Vagina (tissue), 2 donors: Measurements from ENCODE around the gene EPS15. TPM values are rescaled to one million over a fixed set of nuclear protein-coding genes. Genes with fewer than 3 reads are reported as not detected.

Source experiments
- DNase-seq, 2 donors: peaks; one replicate each; pipeline ENCODE4 v3.0.0-alpha.2; 2017; ENCODE audit errors: extremely low spot score in 2 of 2
- H3K27ac ChIP-seq: fragments of 200-600 bp; sonication (generic); one replicate; pipeline ENCODE4 v1.5.1; 2019
- H3K27me3 ChIP-seq: fragments of 200-600 bp; sonication (generic); one replicate; pipeline ENCODE4 v1.5.1; 2019
- H3K36me3 ChIP-seq, 2 donors: fragments of 200-600 bp; sonication (generic); one replicate each; pipeline ENCODE4 v1.5.1; 2017 to 2019
- H3K4me1 ChIP-seq: fragments of 200-600 bp; sonication (generic); one replicate; pipeline ENCODE4 v1.5.1; 2019
- H3K4me3 ChIP-seq, 2 donors: fragments of 200-600 bp; sonication (generic); 1 replicate in 1 of 2; 2 replicates in 1 of 2; pipeline ENCODE4 v1.5.1; 2016 to 2019
- H3K9me3 ChIP-seq: fragments of 200-600 bp; sonication (generic); one replicate; pipeline ENCODE4 v1.5.1; 2019
- POLR2A ChIP-seq, 2 donors: fragments of 450-650 bp; IDR thresholded peaks; one replicate each; pipeline ENCODE4 v1.6.1; 2017; ENCODE audit warnings: antibody characterized with exemption in 2 of 2, mild to moderate bottlenecking in 2 of 2, moderate library complexity in 2 of 2
- POLR2AphosphoS5 ChIP-seq, 2 donors: sonication (generic); formaldehyde crosslinking; IDR thresholded peaks; one replicate each; pipeline ENCODE4 v1.9.0; 2017; ENCODE audit warnings: antibody characterized with exemption in 2 of 2, mild to moderate bottlenecking in 2 of 2, low read depth in 1 of 2; ENCODE audit not compliant: insufficient read depth in 1 of 2
- intact Hi-C: fragments of 100-400 bp; cut with DNase I; formaldehyde crosslinking; loops from one replicate; pipeline ENCODE4 v1.15.1; 2023
- total RNA-seq: library from RNA; depleted of rRNA; stranded (reverse); fragments of >200 nt; gene quantifications from one replicate; pipeline ENCODE4 v1.2.3, GENCODE V29; 2016
- TF ChIP-seq, protein P1 (sequence below), 3 experiments: fragments of 450-650 bp in 2 of 3; fragments of 200-600 bp in 1 of 3; sonication (generic) in 1 of 3; IDR thresholded peaks; one replicate each; pipeline ENCODE4 v1.5.1; 2017 to 2019; ENCODE audit warnings: antibody characterized with exemption in 3 of 3, mild to moderate bottlenecking in 2 of 3, moderate library complexity in 2 of 3

The EPS15 gene
- total RNA-seq, 1 donor from 2014 or later: 70.5 TPM

DNA sequence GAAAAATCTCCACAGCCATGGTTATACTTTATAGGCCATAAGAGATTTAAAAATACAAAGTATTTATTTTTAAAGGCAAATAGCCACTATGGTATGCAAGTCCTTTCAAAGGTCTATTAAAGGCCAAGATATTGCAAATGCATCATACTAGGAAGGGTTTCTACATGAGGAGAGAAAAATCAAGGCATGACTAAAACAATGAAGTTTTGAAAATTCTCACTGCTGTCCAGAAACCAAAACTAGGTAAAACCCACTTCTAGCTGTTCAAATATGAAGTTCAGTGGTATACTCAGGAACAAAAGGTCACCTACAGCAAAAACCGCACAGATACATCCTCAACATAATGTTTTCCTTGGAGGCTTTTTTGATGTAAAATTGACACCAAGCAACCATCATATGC lies 75.0 kb downstream of the EPS15 start:
- peaks cover 0 to 16% of the 10 kb centered on the region in 2 donors for H3K36me3 ChIP-seq
- TF ChIP-seq, protein P1, sequence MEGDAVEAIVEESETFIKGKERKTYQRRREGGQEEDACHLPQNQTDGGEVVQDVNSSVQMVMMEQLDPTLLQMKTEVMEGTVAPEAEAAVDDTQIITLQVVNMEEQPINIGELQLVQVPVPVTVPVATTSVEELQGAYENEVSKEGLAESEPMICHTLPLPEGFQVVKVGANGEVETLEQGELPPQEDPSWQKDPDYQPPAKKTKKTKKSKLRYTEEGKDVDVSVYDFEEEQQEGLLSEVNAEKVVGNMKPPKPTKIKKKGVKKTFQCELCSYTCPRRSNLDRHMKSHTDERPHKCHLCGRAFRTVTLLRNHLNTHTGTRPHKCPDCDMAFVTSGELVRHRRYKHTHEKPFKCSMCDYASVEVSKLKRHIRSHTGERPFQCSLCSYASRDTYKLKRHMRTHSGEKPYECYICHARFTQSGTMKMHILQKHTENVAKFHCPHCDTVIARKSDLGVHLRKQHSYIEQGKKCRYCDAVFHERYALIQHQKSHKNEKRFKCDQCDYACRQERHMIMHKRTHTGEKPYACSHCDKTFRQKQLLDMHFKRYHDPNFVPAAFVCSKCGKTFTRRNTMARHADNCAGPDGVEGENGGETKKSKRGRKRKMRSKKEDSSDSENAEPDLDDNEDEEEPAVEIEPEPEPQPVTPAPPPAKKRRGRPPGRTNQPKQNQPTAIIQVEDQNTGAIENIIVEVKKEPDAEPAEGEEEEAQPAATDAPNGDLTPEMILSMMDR (IDR thresholded peaks at IDR 0.05): no peak
- TF ChIP-seq POLR2A (IDR thresholded peaks at IDR 0.05) (no peak), POLR2AphosphoS5 (IDR thresholded peaks at IDR 0.05; ENCODE audit: insufficient read depth in 1 of 2, low read depth in 1 of 2) (no peak)
- no peak for DNase-seq
- H3K9me3 ChIP-seq: no peaks in the 10 kb centered on the region
- no peaks in the 10 kb centered on the region for H3K27me3 ChIP-seq
- H3K4me3 ChIP-seq: no peak overlapping the region
- no peak overlapping the region for H3K27ac ChIP-seq
- H3K4me1 ChIP-seq: no peaks in the 10 kb centered on the region
- intact Hi-C loops: no loop called here

DNA sequence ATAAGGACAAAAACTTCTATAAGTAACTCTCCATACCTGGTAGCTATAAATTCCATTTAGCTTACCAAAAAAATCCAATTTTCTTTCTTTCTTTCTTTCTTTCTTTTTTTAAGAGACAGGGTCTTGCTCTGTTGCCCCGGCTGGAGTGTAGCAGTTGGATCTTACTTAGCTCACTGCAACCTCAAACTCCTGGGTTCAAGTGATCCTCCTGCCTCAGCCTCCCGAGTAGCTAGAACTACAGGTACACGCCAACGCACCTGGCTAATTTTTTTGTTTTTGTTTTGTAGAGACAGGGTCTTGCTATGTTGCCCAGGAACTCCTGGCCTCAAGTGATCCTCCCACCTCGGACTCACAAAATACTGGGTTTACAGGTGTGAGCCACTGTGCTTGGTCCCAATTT lies 75.5 kb downstream of the EPS15 start:
- DNase-seq: no peak
- peaks cover 0 to 16% of the 10 kb centered on the region in 2 donors for H3K36me3 ChIP-seq
- H3K4me3 ChIP-seq: no peak overlapping the region
- no peaks in the 10 kb centered on the region for H3K27me3 ChIP-seq
- intact Hi-C loops: no loop called here
- H3K27ac ChIP-seq: no peak overlapping the region
- TF ChIP-seq POLR2A (IDR thresholded peaks at IDR 0.05) (no peak), POLR2AphosphoS5 (IDR thresholded peaks at IDR 0.05; ENCODE audit: insufficient read depth in 1 of 2, low read depth in 1 of 2) (no peak)
- TF ChIP-seq, protein P1 (IDR thresholded peaks at IDR 0.05): no peak
- no peaks in the 10 kb centered on the region for H3K9me3 ChIP-seq
- no peaks in the 10 kb centered on the region for H3K4me1 ChIP-seq

DNA sequence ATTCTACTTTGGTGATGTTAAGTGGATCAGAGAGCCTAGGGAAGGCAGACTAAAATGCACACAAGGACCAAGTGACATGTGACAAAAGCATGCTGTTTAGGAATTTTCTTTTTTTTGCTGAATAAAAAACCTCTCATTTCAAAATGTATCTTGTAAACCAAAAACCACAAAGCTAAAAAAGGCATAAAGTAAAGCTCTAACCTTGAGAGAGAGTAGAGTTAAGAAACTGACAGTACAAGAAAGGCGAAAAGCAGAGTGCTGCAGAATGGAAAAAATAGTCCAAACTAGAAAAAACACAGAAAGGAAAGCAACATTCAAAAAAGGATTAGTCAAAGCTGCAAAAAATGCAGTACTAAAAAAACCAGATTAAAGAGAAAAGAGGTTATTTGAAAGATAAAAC lies 76.5 kb downstream of the EPS15 start:
- Histone ChIP-seq H3K9me3 (no peaks in the 10 kb centered on the region), H3K27ac (no peak overlapping the region), H3K4me3 (no peak overlapping the region), H3K27me3 (no peaks in the 10 kb centered on the region), H3K36me3 (peaks cover 0 to 16% of the 10 kb centered on the region in 2 donors), H3K4me1 (no peaks in the 10 kb centered on the region)
- no peak for DNase-seq
- TF ChIP-seq, protein P1 (IDR thresholded peaks at IDR 0.05): no peak
- TF ChIP-seq POLR2A (IDR thresholded peaks at IDR 0.05) (no peak), POLR2AphosphoS5 (IDR thresholded peaks at IDR 0.05; ENCODE audit: insufficient read depth in 1 of 2, low read depth in 1 of 2) (no peak)
- intact Hi-C loops: no loop called here

DNA sequence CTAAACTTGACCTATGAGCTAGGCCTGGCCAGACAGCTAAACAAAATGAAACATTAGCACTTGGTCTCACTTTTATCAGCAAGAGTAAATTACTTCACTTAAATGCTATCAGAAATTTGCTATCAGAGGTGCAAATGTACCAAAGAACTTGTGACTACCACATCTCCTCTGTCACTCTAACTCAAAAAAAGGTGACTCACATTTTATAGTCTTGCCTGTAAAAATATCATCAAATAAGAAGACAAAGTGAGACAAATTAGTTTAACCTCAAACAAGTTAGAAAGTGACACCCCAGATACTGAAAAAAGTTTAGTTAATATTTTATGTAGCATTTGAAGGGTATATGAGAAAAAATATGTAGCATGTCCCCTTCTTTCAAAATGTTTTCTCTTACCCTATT lies 76.9 kb downstream of the EPS15 start:
- DNase-seq: no peak
- Histone ChIP-seq H3K36me3 (peaks cover 0 to 16% of the 10 kb centered on the region in 2 donors), H3K4me3 (no peak overlapping the region), H3K9me3 (no peaks in the 10 kb centered on the region), H3K27me3 (no peaks in the 10 kb centered on the region), H3K27ac (no peak overlapping the region), H3K4me1 (no peaks in the 10 kb centered on the region)
- intact Hi-C loops: no loop called here
- TF ChIP-seq POLR2AphosphoS5 (IDR thresholded peaks at IDR 0.05; ENCODE audit: insufficient read depth in 1 of 2, low read depth in 1 of 2) (no peak), POLR2A (IDR thresholded peaks at IDR 0.05) (no peak)
- TF ChIP-seq, protein P1 (IDR thresholded peaks at IDR 0.05): no peak

DNA sequence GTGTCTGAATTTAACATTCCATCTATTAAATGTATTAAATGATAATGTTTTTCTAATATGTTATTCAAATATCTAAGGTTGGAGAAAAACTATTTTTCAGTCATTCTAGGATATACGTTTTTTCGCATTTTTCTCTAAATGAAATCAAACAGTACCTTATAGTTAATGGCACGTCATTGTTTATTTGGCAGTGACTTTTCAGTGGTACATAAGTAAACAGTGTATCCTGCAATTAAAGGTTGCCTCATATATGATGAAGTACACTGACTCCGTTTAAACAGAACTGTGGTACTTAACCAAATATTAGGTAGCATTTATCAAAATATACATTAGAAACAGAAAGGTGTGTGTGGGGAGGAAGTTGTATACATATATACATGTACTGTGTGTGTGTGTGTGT lies 79.2 kb downstream of the EPS15 start:
- no peaks in the 10 kb centered on the region for H3K4me1 ChIP-seq
- H3K27ac ChIP-seq: no peak overlapping the region
- no peaks in the 10 kb centered on the region for H3K27me3 ChIP-seq
- H3K9me3 ChIP-seq: no peaks in the 10 kb centered on the region
- DNase-seq: no peak
- H3K36me3 ChIP-seq: peaks cover 3 to 8% of the 10 kb centered on the region in 2 donors
- intact Hi-C loops: no loop called here
- TF ChIP-seq, protein P1 (IDR thresholded peaks at IDR 0.05): no peak
- TF ChIP-seq POLR2AphosphoS5 (IDR thresholded peaks at IDR 0.05; ENCODE audit: insufficient read depth in 1 of 2, low read depth in 1 of 2): no peak
- TF ChIP-seq POLR2A (IDR thresholded peaks at IDR 0.05): no peak
- H3K4me3 ChIP-seq: no peak overlapping the region
